ENCODE measurements around the gene DACT3.

- no peak for TF ChIP-seq CTCF (IDR thresholded peaks at IDR 0.05)
- no peak for TF ChIP-seq POLR2A (IDR thresholded peaks at IDR 0.05)
Observed at GRCh38 chr19:46648961-46649960, 11.7 kb downstream of the DACT3 start.

All from lower leg skin (tissue), 3 donors.